GM19025 (cell line): Measurements from ENCODE around the gene GGTA1.
"Not testable (repeated sequence)": the region's sequence is repeated elsewhere in the genome, so short reads cannot be mapped to it uniquely, and the experiment has no call there.

ENCODE experiments used
- ATAC-seq: cut with Tn5 transposase; IDR thresholded peaks from one replicate; pipeline ENCODE4 v1.9.1; 2021; ENCODE audit warnings: mild to moderate bottlenecking, low read depth, moderate library complexity; ENCODE audit not compliant: unreplicated experiment

The GGTA1 gene

DNA sequence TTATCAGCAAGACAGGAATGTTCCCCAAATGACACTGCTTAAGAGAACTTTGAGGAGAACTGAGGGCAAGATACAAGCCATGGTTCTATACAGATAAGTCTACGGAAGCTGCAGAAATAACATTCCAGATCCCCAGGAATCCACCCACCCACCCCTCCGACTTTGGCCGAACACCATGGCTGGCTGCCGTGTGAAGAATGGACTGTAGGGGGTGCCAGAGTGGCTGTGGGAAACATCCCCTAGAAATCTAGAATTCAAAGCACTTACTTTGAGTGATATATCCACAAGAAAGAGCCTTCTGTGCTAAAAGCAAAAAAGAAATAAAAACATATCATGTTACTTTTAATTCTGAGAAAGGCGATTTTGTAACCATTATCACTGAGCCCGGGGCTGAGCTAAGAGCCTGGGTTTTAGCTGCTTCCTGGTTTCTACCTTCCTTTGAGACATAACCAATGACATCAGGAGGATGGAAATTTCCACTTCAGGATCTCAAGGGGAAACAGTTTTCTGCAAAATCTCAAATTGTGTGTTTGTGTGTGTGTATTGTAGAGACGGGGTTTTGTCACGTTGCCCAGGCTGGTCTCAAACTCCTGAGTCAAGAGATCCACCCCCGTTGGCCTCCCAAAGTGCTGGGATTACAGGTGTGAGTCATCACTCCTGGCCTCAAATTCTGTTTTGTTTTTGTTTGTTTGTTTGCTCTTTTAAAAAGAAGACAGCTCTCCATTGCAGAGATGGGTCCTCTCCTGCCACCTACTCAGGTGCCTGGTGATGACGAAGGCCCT is 36.4 kb downstream of the GGTA1 start:
- no peak for ATAC-seq

GRCh38 chr9:121459513-121459912 is 40.1 kb downstream of the GGTA1 start:
- ATAC-seq, result no peak

GRCh38 chr9:121458449-121458848 is 41.2 kb downstream of the GGTA1 start:
- ATAC-seq, result not testable (repeated sequence)

GRCh38 chr9:121455527-121456239 is 44.0 kb downstream of the GGTA1 start:
- no peak for ATAC-seq

GRCh38 chr9:121454972-121455371 is 44.7 kb downstream of the GGTA1 start:
- no peak for ATAC-seq

DNA sequence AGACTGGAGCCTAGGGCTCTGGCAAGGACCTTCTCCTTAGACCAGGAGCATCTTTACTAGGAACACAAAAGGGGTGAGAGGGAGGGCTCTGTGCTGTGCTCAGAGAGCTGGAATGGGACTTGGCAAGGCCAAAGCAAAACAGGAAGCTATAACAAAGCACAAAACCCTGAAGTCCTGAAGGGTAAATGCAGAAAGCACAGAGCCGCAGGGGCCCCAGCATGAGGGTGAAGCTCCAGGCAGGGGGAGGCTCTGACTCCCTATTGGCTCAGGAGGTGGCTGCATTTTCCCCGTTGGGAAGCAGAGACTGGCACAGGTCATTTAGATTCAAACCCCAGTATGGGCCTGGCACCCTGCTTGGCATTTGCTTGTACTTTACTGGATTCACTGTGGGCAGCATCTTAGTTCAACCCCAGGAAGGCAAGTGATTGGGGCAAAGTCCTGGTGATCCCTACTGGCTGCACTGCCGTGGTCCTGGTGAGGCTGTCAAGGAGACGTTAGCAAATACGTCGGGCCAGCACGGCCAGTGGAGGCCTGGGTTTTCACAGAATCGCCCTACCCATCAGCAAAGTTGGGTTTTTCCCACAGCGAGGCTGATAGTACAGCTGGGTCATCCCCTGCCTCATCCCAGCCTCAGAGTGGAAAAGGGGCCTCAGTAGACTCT is 46.3 kb downstream of the GGTA1 start:
- no peak for ATAC-seq

GRCh38 chr9:121452085-121452484 is 47.6 kb downstream of the GGTA1 start:
- ATAC-seq, result no peak

DNA sequence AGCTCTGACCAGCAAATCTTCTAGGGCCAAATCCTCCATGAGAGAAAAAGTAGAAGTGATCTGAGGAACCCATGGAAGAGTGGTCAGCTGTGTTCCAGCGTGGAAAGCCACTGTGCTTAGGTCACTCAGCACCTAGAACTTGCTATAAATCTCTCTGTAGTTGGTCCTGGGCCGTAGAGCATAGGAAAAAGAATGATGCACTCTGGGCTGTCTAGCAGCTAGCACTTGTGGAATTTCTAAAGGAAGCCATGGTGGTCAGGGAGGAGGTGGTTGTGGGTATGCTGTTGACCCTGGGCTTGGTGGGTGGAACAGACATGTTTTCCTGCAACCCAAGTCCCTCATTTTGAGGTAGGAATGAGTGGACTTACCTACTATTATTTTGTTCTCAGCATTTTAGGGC is 48.1 kb downstream of the GGTA1 start:
- no peak for ATAC-seq

DNA sequence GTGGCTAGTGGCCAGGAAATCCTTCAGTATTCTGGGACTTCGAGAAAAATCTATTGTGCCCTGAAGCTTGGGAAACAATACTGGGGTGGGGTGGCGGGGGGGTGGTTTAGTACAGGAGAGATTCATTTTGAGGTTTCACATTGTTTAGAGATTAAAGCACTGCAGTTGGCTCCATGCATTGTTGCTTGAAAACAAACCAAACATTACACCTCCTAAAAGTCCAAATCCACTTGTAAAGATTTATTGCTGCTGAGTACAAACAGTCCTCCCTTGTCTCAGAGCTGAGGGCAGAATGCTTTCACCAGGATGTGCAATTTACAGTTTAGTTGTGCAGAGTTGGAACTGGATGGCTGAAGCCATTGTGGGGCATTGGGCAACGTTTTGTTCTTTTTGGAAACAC is 49.4 kb downstream of the GGTA1 start:
- no peak for ATAC-seq

DNA sequence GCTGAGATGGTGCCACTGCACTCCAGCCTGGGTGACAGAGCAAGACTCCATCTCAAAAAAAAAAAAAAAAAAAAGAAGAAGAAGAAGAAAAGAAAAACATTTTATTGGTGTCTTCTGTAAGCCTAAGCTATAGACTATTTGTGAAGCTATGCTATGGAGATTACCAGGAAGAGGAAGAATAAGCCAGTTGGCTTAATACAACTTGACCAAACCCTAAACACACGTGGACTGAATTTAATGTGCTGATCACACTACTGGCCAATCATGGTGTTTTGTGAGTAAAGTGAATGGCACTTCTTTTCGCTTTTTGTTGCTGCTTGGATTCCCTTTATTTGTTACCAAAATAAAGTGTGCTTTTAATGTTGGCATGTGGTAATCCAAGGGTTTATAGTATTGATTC is 49.9 kb downstream of the GGTA1 start:
- no peak for ATAC-seq

- ATAC-seq, result no peak
Observed at GRCh38 chr9:121447321-121447834, 52.3 kb downstream of the GGTA1 start.

DNA sequence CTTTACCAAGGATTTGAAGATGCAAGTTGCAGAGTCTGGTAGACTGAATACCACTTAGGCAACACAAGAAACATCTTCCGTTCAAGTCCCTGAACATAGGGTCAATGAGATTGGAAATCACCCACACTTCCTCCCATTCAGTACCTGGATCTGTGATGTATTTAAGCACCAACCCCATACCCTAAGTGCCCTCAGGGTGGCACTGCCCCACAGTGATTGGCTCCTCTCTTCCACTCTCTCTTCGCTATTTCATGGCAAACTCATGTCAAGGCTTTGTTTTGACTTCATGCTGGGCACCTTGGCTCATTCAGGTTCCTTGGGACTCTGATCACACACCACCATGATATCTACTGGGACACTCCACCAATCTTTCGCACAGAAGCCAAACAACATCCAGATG is 53.7 kb downstream of the GGTA1 start:
- no peak for ATAC-seq

DNA sequence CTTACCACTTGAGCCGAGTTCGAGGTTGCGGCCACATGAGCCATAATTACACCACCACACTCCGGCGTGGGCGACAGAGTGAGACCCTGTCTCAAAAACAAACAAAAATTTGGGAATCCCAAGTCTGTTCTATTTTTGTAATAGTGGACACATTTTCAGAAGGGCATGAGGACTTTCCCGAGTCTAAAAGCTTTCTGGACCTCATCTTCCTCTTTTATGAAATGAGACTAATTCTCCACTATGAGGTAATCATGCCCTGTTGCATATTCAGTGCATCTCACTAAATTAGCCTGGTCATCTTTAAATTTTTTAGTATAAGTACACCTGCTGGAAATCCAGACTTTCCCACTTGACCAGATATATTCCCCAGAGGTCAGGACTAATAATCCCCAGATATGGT is 55.7 kb downstream of the GGTA1 start:
- ATAC-seq, result no peak

DNA sequence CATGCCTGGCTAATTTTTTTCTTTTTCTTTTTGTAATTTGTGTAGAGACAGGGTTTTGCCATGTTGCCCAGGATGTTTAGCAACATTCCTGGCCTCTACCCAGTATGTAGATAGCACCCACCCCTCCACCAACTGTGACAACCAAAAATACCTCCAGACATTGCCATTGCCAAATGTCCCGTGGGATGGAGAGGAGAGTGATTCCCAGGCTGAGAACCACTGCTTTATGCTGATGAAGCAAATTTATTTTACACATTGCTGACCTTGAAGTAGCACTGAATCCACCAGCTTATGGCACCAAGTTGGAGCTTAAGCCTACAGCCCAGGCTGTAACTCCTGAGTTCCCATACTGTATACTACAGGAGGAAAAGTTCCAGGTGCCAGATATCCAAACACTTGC is 58.5 kb downstream of the GGTA1 start:
- ATAC-seq, result no peak

DNA sequence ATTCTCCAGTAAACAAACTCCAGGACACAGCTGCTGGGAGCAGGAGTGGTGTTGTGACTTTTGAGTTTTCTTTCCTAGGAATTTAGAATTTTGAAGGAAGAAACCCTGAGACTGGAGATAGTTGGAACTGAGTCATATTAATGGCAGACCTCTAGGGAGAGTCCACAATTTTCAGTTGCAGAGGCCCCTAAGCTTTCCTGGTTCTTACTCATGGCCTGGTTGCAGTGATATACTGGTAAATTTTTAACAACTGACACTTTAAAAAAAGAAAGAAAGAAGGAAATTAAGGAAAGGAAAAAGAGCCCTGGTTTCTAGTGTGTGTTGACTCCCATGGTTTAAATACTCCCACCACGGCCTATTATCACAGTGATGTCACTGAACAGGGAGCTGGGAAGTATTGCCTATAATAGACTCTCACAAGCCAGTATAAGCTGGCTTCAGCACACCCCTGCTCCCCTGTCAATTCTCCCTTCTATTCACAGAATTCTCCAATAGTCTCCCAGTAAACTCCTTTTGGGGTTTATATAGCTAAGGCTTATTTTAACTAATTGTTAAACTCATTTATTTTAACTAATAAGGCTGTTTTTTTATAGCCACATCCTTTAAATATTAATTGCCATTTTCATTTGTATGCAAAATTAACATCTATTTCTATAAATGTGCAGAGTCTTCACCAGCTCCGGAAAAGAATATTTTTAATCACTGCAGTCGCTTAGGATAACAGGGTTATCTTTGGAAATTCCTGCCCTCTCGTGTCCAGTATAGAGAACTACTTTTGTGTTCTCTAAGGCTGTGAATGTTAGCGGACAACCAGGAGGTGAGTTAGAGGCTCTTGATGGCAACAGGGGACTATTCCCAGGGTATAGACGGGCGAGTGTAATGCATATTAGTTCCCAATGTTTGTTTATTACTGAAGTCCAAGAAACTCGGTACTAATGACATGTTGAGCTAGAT is 59.7 kb downstream of the GGTA1 start:
- ATAC-seq, result no peak

DNA sequence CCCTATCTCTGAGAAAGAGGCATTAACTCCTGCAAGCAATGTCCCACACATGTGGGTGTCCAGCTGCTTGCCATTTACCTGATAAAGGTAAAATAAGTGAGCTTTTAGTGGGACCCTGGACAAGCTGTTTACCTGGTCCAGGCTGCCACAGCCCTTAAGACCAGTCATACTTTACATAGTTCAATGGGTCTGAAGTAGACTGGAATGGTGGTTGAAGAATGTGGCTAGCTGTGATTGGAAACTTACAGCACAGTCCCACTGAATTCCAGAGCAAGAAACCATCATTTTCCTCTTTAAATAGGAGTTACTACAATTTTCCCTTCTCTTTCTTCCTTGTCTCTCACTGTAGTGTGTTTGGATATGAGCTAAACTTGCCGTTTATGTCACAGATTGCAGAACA is 60.6 kb downstream of the GGTA1 start:
- ATAC-seq, result no peak

DNA sequence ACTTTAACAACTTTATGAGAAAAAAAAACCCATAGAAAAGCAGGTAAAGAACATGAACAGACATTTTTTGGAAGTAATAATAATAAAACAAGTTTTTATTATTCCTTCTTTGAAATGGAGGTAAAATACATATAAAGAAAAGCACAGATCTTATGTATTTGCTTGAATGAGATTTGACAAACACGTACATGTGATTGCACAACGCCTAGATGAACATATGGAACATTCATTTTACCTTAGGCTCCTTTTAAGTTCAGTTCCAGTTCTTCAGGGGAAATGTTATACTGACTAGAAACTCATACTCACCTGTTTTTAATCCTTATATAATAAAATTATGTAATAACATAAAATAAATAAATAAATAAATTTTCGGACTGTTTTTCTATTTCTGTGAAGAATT is 61.8 kb downstream of the GGTA1 start:
- no peak for ATAC-seq

DNA sequence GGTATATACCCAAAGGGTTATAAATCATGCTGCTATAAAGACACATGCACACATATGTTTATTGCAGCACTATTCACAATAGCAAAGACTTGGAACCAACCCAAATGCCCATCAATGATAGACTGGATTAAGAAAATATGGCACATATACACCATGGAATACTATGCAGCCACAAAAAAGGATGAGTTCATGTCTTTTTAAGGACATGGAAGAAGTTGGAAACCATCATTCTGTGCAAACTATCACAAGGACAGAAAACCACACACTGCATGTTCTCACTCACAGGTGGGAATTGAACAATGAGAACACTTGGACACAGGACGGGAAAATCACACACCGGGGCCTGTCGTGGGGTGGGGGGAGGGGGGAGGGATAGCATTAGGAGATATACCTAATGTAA is 62.6 kb downstream of the GGTA1 start:
- ATAC-seq, result not testable (repeated sequence)

- no peak for ATAC-seq
Observed at GRCh38 chr9:121434969-121435368, 64.7 kb downstream of the GGTA1 start.

DNA sequence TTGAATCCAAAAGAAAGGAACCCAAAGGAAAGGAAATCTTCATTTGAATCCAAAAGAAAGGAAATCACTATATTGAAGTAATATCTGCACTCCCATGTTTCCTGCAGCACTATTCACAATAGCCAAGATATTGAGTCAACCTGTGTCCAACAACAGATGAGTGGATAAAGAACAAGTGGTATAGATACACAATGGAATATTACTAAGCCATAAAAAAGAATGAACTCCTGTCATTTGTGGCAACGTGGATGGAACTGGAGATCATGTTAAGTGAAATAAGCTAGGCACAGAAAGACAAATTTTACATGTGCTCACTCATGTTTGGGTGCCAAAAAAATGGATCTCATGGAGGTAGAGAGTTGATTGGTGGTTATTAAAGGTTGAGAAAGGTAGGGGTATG is 71.7 kb downstream of the GGTA1 start:
- ATAC-seq, result no peak
